GM10847 (cell line): ENCODE data around the gene LCN1.

Experiments
- POLR2A ChIP-seq: IDR thresholded peaks from 2 replicates; pipeline ENCODE4 v1.6.1; 2011; ENCODE audit not compliant: insufficient read length; ENCODE audit errors: extremely low read depth

Gene LCN1

GRCh38 chr9:135520916-135521607 lies at the start of gene LCN1:
Gene LCN1, plus strand, starts transcription at chr9:135521440. Its CDS starts 58 bp downstream, at chr9:135521498.
- TF ChIP-seq POLR2A: no peak

GRCh38 chr9:135471791-135472640 lies 49.2 kb upstream of the LCN1 start:
- TF ChIP-seq POLR2A: no peak

- no peak for TF ChIP-seq POLR2A
These were observed 47.2 kb upstream of the LCN1 start for GRCh38 chr9:135473972-135474543.

- TF ChIP-seq POLR2A: no peak
These were observed 46.3 kb upstream of the LCN1 start for GRCh38 chr9:135474915-135475314.

GRCh38 chr9:135476561-135477355 lies 44.5 kb upstream of the LCN1 start:
- TF ChIP-seq POLR2A: no peak

- no peak for TF ChIP-seq POLR2A
These were observed 43.0 kb upstream of the LCN1 start for GRCh38 chr9:135478191-135478590.

- no peak for TF ChIP-seq POLR2A
These were observed 42.3 kb upstream of the LCN1 start for GRCh38 chr9:135478829-135479468.

- TF ChIP-seq POLR2A: no peak
These were observed 41.7 kb upstream of the LCN1 start, which contains the start of gene PPP1R26 for GRCh38 chr9:135479469-135480052. Gene PPP1R26, plus strand, starts transcription at chr9:135479782. Its CDS starts 4,729 bp downstream, at chr9:135484511.

GRCh38 chr9:135480071-135480939 lies 40.9 kb upstream of the LCN1 start:
- no peak for TF ChIP-seq POLR2A

GRCh38 chr9:135480940-135481310 lies 40.3 kb upstream of the LCN1 start:
- TF ChIP-seq POLR2A: no peak

GRCh38 chr9:135482015-135482754 lies 39.1 kb upstream of the LCN1 start:
- TF ChIP-seq POLR2A: no peak

GRCh38 chr9:135484460-135485277 lies 36.6 kb upstream of the LCN1 start:
- TF ChIP-seq POLR2A: no peak

GRCh38 chr9:135485385-135485784 lies 35.9 kb upstream of the LCN1 start:
- TF ChIP-seq POLR2A: no peak
